Right lung (tissue), 10 donors: Measurements from ENCODE around the gene GNG7. TPM values are rescaled to one million over a fixed set of nuclear protein-coding genes. Genes with fewer than 3 reads are reported as not detected.

Source experiments
- DNase-seq, 2 donors: peaks; one replicate each; pipeline ENCODE4 v3.0.0-alpha.2; 2013
- long read RNA-seq, 8 donors: transcript quantifications; one replicate each; lab custom pipeline, GENCODE V29; 2026
- polyA plus RNA-seq, 5 donors: library from polyadenylated mRNA; unstranded; fragments of 120-200 nt; gene quantifications; one replicate each; pipeline versions ENCODE4 v1.2.1 to v1.2.3, GENCODE V29; 2013; ENCODE audit warnings: inconsistent platforms in 1 of 5, low replicate concordance in 1 of 5; ENCODE audit not compliant: insufficient read length in 5 of 5, insufficient read depth in 1 of 5

Gene GNG7
- 1 to 10 TPM; 4.5 to 7.1 (median 5.8) TPM for polyA plus RNA-seq
- long read RNA-seq, donor 1, full-length matches to known transcripts = 13 of 13 reads
- long read RNA-seq, donor 1, partial matches to known transcripts = 0 of 13 reads
- long read RNA-seq, donor 1, other reads (novel, unspliced or antisense) = 0 of 13 reads
- long read RNA-seq, donor 2, full-length matches to known transcripts = 3 of 3 reads
- long read RNA-seq, donor 2, partial matches to known transcripts = 0 of 3 reads
- long read RNA-seq, donor 2, other reads (novel, unspliced or antisense) = 0 of 3 reads
- long read RNA-seq, donor 3, full-length matches to known transcripts = 5 of 5 reads
- long read RNA-seq, donor 3, partial matches to known transcripts = 0 of 5 reads
- long read RNA-seq, donor 3, other reads (novel, unspliced or antisense) = 0 of 5 reads
- long read RNA-seq, donor 4, full-length matches to known transcripts = 4 of 4 reads
- long read RNA-seq, donor 4, partial matches to known transcripts = 0 of 4 reads
- long read RNA-seq, donor 4, other reads (novel, unspliced or antisense) = 0 of 4 reads
- long read RNA-seq, donor 5, full-length matches to known transcripts = 6 of 6 reads
- long read RNA-seq, donor 5, partial matches to known transcripts = 0 of 6 reads
- long read RNA-seq, donor 5, other reads (novel, unspliced or antisense) = 0 of 6 reads
- long read RNA-seq, donor 6, full-length matches to known transcripts = 2 of 2 reads
- long read RNA-seq, donor 6, partial matches to known transcripts = 0 of 2 reads
- long read RNA-seq, donor 6, other reads (novel, unspliced or antisense) = 0 of 2 reads
- long read RNA-seq, donor 7, full-length matches to known transcripts = 5 of 5 reads
- long read RNA-seq, donor 7, partial matches to known transcripts = 0 of 5 reads
- long read RNA-seq, donor 7, other reads (novel, unspliced or antisense) = 0 of 5 reads
- long read RNA-seq, donor 8, full-length matches to known transcripts = 1 of 1 reads
- long read RNA-seq, donor 8, partial matches to known transcripts = 0 of 1 reads
- long read RNA-seq, donor 8, other reads (novel, unspliced or antisense) = 0 of 1 reads

GRCh38 chr19:2702170-2703076 lies at the start of gene GNG7:
GNG7 (minus strand) TSS chr19:2702694; CDS start chr19:2520688, 182,006 bp downstream.
- DNase-seq = peak; percentile 66 to 78

DNA sequence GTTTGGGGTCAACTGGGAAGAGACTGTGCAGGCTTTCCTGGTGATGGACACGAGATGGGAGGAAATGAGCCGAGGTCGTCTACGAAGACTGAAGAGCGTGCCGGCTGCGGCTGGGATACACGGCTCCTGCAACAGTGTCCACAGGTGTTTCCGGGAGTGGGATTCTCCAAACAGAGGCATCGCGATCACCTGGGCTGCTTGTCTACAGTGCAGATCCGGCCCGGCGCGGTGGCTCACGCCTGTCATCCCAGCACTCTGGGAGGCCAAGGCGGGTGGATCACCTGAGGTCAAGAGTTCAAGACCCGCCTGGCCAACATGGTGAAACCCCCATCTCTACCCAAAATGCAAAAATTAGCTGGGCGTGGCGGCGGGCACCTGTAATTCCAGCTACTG lies 48.9 kb upstream of the GNG7 start:
- DNase-seq = no peak

- DNase-seq = no peak
Observed at GRCh38 chr19:2750808-2751437, 48.4 kb upstream of the GNG7 start.

DNA sequence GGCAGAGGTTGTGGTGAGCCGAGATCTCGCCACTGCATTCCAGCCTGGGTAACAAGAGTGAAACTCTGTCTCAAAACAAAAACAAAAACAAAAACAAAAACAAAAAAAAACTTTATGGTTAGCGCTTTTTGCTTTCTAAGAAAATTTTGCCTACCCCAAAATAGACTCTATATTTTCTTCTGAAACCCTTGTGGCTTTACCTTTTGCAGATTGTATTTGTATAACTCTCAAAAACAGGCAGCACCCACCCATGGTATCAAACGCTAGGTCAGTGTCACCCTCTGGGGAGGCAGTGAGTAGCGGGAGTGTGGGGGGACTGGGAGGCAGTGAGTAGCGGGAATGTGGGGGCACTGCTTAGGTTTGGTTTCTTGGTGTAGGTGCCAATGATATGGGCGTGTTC lies 44.9 kb upstream of the GNG7 start:
- no peak for DNase-seq

DNA sequence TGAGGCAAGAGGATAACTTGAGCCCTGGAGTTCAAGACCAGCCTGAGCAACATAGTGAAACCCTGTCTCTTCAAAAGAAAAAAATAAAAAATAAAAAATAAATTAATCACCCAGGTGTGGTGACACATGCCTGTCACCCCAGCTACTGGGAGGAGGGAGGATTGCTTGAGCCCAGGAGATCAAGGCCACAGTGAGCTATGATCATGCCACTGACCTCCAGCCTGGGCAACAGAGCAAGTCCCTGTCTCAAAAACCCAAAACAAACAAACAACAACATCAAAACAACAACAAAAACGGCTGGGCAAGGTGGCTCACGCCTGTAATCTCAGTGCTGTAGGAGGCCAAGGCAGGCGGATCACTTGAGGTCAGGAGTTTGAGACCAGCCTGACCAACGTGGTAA lies 41.6 kb upstream of the GNG7 start:
- no peak for DNase-seq

GRCh38 chr19:2743099-2743498 lies 40.6 kb upstream of the GNG7 start:
- DNase-seq = no peak

GRCh38 chr19:2740314-2740656 lies 37.8 kb upstream of the GNG7 start:
- no peak for DNase-seq

DNA sequence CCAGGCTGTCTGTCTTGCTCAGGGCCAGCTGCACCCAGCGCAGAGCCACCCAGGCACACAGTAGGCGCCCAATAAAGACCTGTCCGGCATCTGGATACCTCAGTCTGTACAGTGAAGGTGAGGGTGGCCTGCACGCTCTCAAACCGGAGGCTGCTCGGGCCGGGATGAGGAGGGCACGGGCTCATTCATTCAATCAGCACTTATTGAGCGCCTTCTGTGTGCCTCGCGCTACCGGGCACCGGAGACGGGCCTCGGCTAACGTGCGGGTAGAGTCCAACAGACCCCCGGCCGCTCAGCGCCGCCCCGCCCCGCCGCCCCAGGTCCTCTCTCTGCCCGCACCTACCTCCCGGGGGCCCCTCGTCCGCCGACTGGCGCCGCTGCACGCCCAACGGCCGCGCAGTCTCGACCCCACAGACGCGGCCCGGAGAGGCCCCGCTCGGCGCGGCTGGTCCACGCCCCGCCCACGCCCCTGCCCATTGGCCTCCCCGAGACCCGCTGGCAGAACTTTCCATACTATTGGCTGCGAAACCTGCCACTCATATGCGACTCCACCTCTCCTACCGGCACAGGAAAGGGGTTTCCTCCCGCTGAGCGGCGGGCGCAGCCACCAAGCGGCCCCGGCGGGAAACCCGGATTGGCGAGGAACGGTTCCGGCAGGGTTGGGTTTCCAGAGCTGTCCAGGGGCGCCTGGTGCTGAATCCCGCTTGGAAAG lies 37.3 kb upstream of the GNG7 start, which contains the start of gene SLC39A3:
SLC39A3 (minus strand) TSS at position 416 of the 712 bp plus-strand sequence. CDS start 2,760 bp downstream, outside the sequence.
- DNase-seq = peak; percentile 95 to 96

DNA sequence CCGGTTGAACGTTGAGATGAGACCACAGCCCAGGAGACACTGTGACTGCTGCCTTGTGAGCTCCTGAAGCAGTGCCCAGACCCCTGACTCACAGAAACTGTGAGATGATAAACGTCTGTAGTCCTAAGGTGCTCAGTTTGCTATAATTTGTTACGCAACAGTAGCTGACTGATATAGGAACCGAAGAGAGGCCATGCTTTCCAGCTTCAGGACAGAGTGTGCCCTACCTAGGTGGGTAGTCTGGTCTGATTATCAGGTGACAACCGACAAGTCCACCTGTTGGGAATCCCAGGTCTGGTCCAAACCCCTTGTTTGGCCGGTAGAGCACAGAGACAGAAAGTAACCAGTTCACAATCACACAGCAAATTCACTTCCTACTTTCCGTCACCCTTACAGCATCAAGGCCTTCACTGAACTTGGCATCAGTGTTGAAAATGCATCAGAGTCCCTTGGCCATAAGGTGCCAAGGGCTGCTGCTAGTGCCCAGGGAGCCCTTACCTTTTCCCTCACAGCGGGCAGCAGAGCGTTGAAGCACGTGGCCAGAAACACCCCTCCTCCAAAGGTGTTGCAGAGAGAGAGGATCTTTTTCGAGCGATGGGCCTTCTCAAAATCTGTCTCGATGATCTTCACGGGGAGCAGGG lies 34.2 kb upstream of the GNG7 start:
- DNase-seq = no peak

DNA sequence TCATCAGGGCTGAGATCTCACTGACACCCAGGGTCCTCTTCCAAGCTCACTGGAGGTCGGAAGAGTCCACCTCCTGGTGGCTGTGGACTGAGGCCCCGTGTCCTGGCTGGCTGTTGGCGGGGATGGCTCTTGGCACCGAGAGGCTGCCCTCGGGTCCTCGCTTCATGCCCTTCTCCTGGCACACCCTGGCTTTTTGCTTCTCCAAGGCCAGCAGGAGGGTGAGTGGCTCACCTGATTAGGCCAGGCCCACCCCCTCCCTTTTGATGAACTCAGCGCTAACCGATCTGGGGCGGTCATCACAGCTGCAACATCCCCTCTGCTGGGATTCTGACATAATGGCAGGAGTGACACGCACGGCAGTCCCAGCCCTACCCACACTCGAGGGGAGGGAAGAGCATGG lies 32.9 kb upstream of the GNG7 start:
- DNase-seq = no peak

DNA sequence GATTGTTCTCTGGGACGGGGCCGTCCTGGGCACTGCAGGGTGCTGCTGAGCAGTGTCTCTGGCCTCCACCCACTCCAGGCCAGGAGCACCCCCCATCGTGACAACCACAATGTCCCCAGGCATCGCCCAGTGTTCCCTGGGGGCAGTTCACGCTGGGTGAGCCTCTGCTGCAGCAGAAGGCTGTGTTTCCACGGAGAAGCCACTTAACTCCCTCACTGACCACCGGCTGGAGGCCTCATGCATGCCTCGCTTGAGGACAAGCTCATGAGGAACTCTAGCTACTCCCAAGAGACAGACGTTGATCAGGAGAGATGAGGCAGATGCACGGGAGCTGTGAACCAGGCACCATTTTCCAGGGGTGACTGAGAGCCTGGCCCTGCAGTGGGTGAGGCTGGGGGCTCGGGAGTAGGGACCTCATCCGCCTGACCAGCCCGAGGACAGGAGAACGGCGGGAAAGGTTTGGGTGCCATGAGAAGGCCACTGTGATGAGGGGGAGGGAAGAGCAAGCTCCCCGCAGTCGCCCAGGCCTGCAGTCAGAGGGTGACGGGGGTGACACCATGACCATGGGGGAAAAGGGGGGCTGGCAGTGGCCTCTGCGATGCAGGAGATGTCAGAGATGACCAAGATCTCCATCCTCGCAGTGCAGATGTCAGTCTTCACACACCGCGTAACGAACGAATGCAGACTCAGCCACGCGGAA lies 32.2 kb upstream of the GNG7 start:
- DNase-seq = no peak

DNA sequence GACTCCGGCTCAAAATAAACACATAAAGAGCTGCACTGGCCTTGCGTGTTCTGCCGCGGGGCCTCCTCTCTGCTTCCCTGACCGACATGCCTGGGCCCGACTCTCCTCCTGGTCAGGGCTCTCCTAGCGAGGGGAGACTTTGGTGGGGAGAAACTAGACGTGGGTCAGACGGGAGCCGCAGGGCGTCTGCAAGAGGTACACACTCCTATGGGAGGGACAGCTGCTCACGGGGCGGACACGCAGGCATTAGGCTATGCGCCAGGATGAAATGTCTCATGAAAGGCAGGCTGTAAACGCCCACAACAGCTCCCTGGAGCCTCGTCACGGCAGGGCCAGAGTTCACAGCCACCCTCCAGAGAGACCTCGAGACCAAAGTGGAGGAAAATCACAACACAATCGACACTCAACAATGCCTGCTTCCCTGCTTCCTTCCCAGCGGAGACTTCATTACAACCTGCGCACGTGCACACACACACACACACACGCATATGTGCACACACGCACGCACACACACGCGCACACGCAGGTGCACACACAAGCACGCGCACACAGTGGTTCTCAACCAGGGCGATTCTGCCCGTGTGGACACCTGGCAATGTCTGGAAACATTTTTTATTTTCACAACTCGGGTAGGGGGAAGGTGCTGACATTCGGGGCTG lies 31.6 kb upstream of the GNG7 start:
- no peak for DNase-seq

DNA sequence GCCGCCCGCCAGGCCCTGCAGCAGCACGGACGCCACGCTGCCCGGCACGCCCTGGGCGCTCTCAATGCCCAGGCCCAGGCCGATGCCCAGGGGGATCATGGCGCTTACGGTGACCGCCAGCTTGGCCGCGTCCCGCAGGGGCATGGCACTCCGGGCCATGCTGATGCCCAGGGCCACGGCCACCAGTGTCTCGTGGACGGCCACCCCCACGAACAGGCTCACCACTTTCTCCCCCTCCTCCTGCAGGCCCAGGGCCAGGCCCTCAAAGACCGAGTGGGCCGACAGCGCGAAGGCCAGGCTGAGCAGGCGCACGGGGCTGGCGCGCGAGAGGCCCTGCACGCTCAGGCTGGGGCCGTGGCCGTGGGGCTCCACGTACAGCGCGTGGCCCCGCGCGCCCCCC lies 30.4 kb upstream of the GNG7 start:
- DNase-seq = no peak

GRCh38 chr19:2732157-2732725 lies 29.7 kb upstream of the GNG7 start:
- DNase-seq = no peak

GRCh38 chr19:2731181-2731995 lies 28.9 kb upstream of the GNG7 start:
- no peak for DNase-seq

GRCh38 chr19:2729943-2730818 lies 27.7 kb upstream of the GNG7 start:
- DNase-seq = no peak
